Measurements from ENCODE around the gene MIXL1.

GRCh38 chr1:226276077-226276682 is 52.7 kb downstream of the MIXL1 start:
- no peak for TF ChIP-seq YY1 (IDR thresholded peaks at IDR 0.05; ENCODE audit: low read depth)
- TF ChIP-seq EP300 (IDR thresholded peaks at IDR 0.05; ENCODE audit: borderline replicate concordance): no peak
- no peak for TF ChIP-seq RAD21 (IDR thresholded peaks at IDR 0.05; ENCODE audit: low read depth)
